ENCODE results near the gene ZNF865.

ZNF865 gene

GRCh38 chr19:55633861-55634260, 28.4 kb downstream of the ZNF865 start:
- Mint-ChIP-seq H3K27ac (peak overlapping the region; percentile 100), H3K9me3 (no peaks in the 10 kb centered on the region), H3K27me3 (no peaks in the 10 kb centered on the region), H3K36me3 (ENCODE audit: insufficient read depth) (peaks cover 45% of the 10 kb centered on the region), H3K4me1 (ENCODE audit: low read depth in 2 of 2) (peaks cover 45 to 51% of the 10 kb centered on the region in 2 donors), H3K4me3 (peak overlapping the region in 1 of 2 donors; percentile 99)
- DNase-seq (no peak), ATAC-seq (replicated peaks) (no peak)

DNA sequence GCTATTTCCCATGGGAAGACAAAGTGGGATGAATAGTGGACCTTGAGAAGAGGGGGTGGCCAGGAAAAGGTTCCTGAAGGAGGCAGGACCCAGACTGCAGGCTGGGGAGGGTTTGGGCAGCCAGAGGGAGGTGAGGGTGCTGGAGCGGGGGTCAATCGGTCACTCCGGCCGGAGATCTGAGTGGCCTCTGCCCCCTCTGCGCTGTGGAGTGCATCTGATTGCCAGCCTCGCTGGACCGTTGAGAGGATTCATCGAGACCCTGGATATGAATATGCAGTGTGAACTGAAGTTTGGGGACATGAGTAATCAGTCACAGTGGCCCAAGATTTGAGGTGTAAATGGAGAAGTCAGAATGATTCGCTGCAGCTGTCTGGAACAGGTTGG, 29.9 kb downstream of the ZNF865 start:
- ATAC-seq (replicated peaks) = no peak
- Mint-ChIP-seq H3K9me3 (peaks cover 0 to 2% of the 10 kb centered on the region in 2 donors), H3K4me1 (ENCODE audit: low read depth in 2 of 2) (peaks cover 49 to 58% of the 10 kb centered on the region in 2 donors), H3K27me3 (no peaks in the 10 kb centered on the region), H3K4me3 (peak overlapping the region; percentile 97 to 99), H3K36me3 (ENCODE audit: insufficient read depth) (peaks cover 54% of the 10 kb centered on the region), H3K27ac (peak overlapping the region; percentile 100)
- no peak for DNase-seq

DNA sequence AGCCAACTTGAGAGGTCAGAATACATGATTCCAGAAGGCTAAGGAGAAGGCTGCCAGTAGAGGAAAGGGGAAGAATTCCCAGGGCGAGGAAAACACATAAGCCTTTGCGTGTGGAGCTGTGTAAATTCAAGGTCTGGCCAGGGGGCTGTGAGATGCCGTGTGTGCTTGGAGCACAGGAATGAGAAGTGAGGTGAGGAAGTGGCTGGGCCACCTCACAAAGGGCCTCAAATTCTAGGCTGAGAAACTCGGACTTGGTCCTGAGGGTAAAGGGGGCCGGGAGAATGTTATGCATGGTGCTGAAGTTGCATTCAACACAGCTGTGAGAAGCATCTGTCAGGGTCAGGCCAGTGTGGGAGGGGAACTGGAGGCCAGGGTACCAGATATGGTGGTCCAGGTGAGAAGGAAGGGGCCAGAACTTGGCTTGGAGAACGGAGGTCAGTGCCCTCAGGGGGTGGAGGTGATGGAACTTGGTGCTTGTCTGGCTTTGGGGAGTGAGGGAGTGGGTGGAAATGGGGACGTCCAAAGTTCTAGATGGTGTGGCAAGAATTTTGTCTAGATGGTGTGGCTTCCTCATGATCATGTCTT, 30.5 kb downstream of the ZNF865 start:
- Mint-ChIP-seq H3K36me3 (ENCODE audit: insufficient read depth) (peaks cover 58% of the 10 kb centered on the region), H3K9me3 (peaks cover 0 to 2% of the 10 kb centered on the region in 2 donors), H3K27me3 (no peaks in the 10 kb centered on the region), H3K4me1 (ENCODE audit: low read depth in 2 of 2) (peaks cover 52 to 61% of the 10 kb centered on the region in 2 donors), H3K27ac (peak overlapping the region; percentile 100), H3K4me3 (peak overlapping the region; percentile 97 to 99)
- DNase-seq (no peak), ATAC-seq (replicated peaks) (no peak)

DNA sequence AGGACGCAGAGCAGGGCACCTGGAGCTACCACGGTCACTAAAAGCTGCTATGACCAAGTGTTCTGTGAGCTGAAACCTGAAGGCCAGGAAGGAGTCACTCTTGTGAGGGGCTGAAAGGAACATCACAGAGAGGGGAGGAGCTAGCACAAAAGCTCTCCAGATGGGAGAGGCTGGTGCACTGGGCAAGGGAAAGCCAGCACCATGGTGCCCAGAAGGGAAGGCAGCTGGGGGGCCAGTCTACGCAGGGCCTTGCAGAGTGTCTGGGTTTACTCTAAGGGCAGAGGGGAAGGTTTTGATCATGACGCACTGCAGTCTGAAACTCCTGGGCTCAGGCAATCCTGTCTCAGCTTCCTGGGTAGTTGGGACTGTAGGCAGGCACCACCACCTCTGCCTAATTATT, 31.3 kb downstream of the ZNF865 start:
- H3K4me1 Mint-ChIP-seq (ENCODE audit: low read depth in 2 of 2) = peaks cover 53 to 63% of the 10 kb centered on the region in 2 donors
- H3K4me3 Mint-ChIP-seq = peak overlapping the region; percentile 97 to 99
- peak overlapping the region; percentile 100 for H3K27ac Mint-ChIP-seq
- no peak for DNase-seq
- H3K36me3 Mint-ChIP-seq (ENCODE audit: insufficient read depth) = peaks cover 53% of the 10 kb centered on the region
- H3K27me3 Mint-ChIP-seq = no peaks in the 10 kb centered on the region
- ATAC-seq (replicated peaks) = no peak
- H3K9me3 Mint-ChIP-seq = peaks cover 0 to 2% of the 10 kb centered on the region in 2 donors

DNA sequence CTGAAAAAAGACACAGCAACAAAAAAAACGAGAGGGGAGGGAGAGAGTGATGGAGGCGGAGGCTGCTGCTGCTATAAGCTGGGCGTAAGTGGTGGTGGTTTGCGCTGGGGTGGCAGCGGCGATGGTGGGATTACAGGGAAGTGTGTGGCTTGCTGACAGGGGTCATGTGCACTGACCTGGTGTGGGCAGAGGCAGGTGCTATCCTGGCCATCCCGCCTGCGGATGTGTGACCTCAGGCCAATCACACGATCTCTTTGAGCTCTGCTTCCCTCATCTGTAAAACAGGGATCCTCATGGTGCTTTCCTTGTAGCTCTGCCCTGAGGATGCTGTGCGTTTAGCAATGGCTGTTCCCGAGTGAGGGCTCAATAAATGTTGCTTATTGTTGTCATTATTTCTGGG, 32.1 kb downstream of the ZNF865 start:
- Mint-ChIP-seq H3K27ac (peak overlapping the region; percentile 65 to 100), H3K4me3 (peak overlapping the region in 1 of 2 donors; percentile 41), H3K36me3 (ENCODE audit: insufficient read depth) (peaks cover 47% of the 10 kb centered on the region), H3K9me3 (peaks cover 0 to 2% of the 10 kb centered on the region in 2 donors), H3K4me1 (ENCODE audit: low read depth in 2 of 2) (peaks cover 52 to 62% of the 10 kb centered on the region in 2 donors), H3K27me3 (no peaks in the 10 kb centered on the region)
- DNase-seq (no peak), ATAC-seq (replicated peaks) (no peak)

DNA sequence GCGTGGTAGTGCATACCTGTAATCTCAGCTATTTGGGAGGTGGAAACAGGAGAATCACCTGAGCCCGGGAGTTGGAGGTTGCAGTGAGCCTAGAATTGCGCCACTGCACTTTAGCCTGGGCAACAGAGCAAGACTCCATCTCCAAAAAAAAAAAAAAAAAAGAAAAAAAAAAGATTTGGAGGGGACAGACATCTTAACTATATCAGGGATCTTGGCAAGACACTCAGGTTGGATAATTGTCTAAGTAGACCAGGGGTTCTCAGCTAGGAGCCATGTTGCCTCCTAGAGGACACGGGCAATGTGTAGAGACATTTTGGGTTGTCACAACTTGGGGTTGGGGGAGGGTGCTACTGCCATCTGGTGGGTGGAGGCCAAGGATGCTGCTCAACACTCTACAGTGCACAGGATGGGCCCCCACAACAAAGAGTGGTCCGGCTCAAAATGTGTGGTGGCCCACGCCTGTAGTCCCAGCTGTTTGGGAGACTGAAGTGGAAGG, 33.5 kb downstream of the ZNF865 start:
- peaks cover 0 to 2% of the 10 kb centered on the region in 2 donors for H3K9me3 Mint-ChIP-seq
- peak; percentile 54 to 62 (median 55) for DNase-seq
- no peaks in the 10 kb centered on the region for H3K27me3 Mint-ChIP-seq
- peak overlapping the region in 1 of 2 donors; percentile 100 for H3K27ac Mint-ChIP-seq
- H3K4me1 Mint-ChIP-seq (ENCODE audit: low read depth in 2 of 2) = peaks cover 61 to 67% of the 10 kb centered on the region in 2 donors
- H3K4me3 Mint-ChIP-seq = peak overlapping the region; percentile 47 to 50
- peaks cover 56% of the 10 kb centered on the region for H3K36me3 Mint-ChIP-seq (ENCODE audit: insufficient read depth)
- peak; percentile 18 for ATAC-seq (replicated peaks)

DNA sequence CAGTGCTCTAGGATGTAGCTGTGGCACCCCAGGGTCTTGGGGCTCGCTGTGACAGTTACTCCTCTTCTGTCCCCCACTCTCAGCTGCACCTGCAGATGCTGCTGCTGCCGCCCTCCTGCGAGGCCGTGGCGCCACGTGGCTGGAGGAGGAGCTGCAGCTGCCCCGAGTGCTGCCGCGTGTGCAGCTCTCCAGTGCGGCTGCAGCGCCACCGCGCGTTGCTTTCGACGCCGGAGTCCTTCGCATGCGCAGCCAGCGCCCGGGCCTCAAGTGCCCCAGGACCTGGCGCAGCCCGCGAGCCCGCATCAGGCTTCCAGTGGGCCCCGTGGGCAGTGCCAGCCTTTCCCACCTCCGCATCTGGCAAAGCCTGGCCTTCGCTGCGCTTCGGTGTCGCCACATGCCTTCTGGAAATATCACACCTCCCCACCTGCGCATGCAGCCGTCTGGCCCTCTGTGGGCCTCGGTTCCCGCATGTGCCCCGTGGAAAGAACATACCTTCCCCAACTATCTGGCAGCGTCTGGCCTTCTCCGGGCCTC, 34.7 kb downstream of the ZNF865 start:
- ATAC-seq (replicated peaks) = peak; percentile 54
- H3K9me3 Mint-ChIP-seq = peaks cover 0 to 2% of the 10 kb centered on the region in 2 donors
- DNase-seq = peak; percentile 60 to 73 (median 66)
- peaks cover 46% of the 10 kb centered on the region for H3K36me3 Mint-ChIP-seq (ENCODE audit: insufficient read depth)
- H3K27me3 Mint-ChIP-seq = no peaks in the 10 kb centered on the region
- H3K27ac Mint-ChIP-seq = peak overlapping the region; percentile 79
- peak overlapping the region; percentile 69 to 76 for H3K4me3 Mint-ChIP-seq
- H3K4me1 Mint-ChIP-seq (ENCODE audit: low read depth in 2 of 2) = peaks cover 62 to 67% of the 10 kb centered on the region in 2 donors

DNA sequence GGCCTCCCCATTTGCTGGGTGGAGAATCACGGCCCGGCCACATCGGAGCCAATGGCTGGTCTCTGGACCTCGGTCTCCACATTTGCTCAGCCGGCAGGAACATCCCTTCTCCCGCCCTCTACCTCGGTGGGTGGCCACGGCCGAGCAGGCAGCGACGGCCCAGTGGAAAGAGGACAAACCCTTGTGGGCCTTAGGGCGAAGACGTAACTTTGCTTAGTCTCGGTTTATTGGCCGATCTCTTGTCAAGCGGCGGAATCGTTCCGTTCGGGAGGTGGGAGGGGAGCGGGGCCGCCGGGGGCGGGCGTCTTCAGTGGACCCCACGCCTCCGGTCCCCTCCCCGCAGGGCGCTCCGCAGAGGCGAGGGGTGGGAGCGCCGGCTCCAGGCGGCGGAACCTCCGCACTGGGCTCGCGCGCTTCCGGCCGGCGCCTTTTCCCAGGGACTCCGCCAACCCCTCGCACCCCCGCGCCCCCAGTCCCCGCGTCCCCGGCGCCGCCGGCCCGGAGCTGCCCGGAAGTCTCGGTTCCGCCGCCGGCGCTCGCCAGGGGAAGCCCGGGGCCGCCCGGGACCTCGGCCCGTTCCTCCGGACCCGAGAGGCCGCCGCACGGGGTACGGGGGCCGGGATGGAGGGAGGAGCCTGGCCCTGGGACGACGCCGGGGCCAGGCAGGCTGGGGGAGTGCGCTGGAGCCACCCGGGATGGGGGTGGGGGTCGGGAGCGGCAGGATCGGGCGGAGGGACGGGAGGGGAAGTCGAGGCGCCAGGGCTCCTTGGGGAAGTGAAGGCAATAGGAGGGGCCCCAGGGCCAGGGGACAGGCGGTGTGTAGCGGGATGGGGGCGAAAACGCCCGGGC, 35.4 kb downstream of the ZNF865 start, which contains the start of gene ZNF580:
Gene ZNF580 (plus strand): TSS at position 426 of the 849 bp plus-strand sequence. CDS start 1,507 bp downstream, outside the sequence.
- Mint-ChIP-seq H3K27ac (peak within 1 kb of the TSS; percentile 83 to 87), H3K36me3 (ENCODE audit: insufficient read depth) (peaks cover 41% of the 10 kb centered on the region), H3K4me3 (peak within 1 kb of the TSS; percentile 84 to 93), H3K27me3 (no peaks in the 10 kb centered on the region), H3K4me1 (ENCODE audit: low read depth in 2 of 2) (peaks cover 56 to 62% of the 10 kb centered on the region in 2 donors), H3K9me3 (peaks cover 0 to 2% of the 10 kb centered on the region in 2 donors)
- DNase-seq (peak in 2 of 3 experiments; percentile 34 to 38), ATAC-seq (replicated peaks) (peak; percentile 18)

GRCh38 chr19:55641426-55642152, 36.1 kb downstream of the ZNF865 start:
- Mint-ChIP-seq H3K4me1 (ENCODE audit: low read depth in 2 of 2) (peaks cover 48 to 54% of the 10 kb centered on the region in 2 donors), H3K36me3 (ENCODE audit: insufficient read depth) (peaks cover 45% of the 10 kb centered on the region), H3K27ac (peak overlapping the region; percentile 83 to 87), H3K9me3 (peaks cover 0 to 2% of the 10 kb centered on the region in 2 donors), H3K27me3 (no peaks in the 10 kb centered on the region), H3K4me3 (peak overlapping the region; percentile 84 to 93)
- no peak for DNase-seq
- ATAC-seq (replicated peaks) = peak; percentile 22

- Mint-ChIP-seq H3K36me3 (ENCODE audit: insufficient read depth) (peaks cover 41% of the 10 kb centered on the region), H3K9me3 (peaks cover 0 to 2% of the 10 kb centered on the region in 2 donors), H3K27me3 (no peaks in the 10 kb centered on the region), H3K4me1 (ENCODE audit: low read depth in 2 of 2) (peaks cover 44 to 51% of the 10 kb centered on the region in 2 donors), H3K27ac (peak overlapping the region; percentile 87 to 91), H3K4me3 (peak overlapping the region; percentile 84 to 93)
- ATAC-seq (replicated peaks) = peak; percentile 13
- no peak for DNase-seq
Measured at GRCh38 chr19:55642153-55643002, 36.9 kb downstream of the ZNF865 start.

- Mint-ChIP-seq H3K36me3 (ENCODE audit: insufficient read depth) (peaks cover 37% of the 10 kb centered on the region), H3K4me3 (peak within 1 kb of the TSS; percentile 84 to 93), H3K4me1 (ENCODE audit: low read depth in 2 of 2) (peaks cover 41 to 42% of the 10 kb centered on the region in 2 donors), H3K27ac (peak within 1 kb of the TSS; percentile 87 to 91), H3K27me3 (no peaks in the 10 kb centered on the region), H3K9me3 (peaks cover 0 to 2% of the 10 kb centered on the region in 2 donors)
- peak; percentile 55 for ATAC-seq (replicated peaks)
- peak; percentile 69 to 76 (median 70) for DNase-seq
Measured at GRCh38 chr19:55643003-55643886, 37.8 kb downstream of the ZNF865 start, which contains the start of gene ZNF581. TSS of gene ZNF581 (plus strand) at chr19:55643649. CDS start at chr19:55644572, 923 bp downstream.
